Karpas-422 (cell line): ENCODE data around the gene LYRM7. TPM values are rescaled to one million over a fixed set of nuclear protein-coding genes. Genes with fewer than 3 reads are reported as not detected.

Source experiments
- DNase-seq: peaks from one replicate; pipeline ENCODE4 v3.0.0-alpha.2; 2015
- H2AFZ ChIP-seq: fragments of 200-600 bp; sonication (generic); 2 replicates; pipeline ENCODE4 v1.6.1; 2014; ENCODE audit warnings: antibody characterized with exemption, low read length, mixed read lengths
- H3K27ac ChIP-seq: fragments of 200-600 bp; sonication (generic); 2 replicates; pipeline ENCODE4 v1.5.1; 2014; ENCODE audit warnings: mild to moderate bottlenecking, low read length, moderate library complexity
- H3K27me3 ChIP-seq: fragments of 200-600 bp; sonication (generic); 2 replicates; pipeline ENCODE4 v1.6.1; 2014; ENCODE audit warnings: low read length, mixed read lengths
- H3K36me3 ChIP-seq: fragments of 200-600 bp; sonication (generic); 2 replicates; pipeline ENCODE4 v1.6.1; 2014; ENCODE audit warnings: low read length, mixed read lengths; ENCODE audit not compliant: insufficient read depth
- H3K4me1 ChIP-seq: fragments of 200-600 bp; sonication (generic); 2 replicates; pipeline ENCODE4 v1.6.1; 2014; ENCODE audit warnings: mild to moderate bottlenecking, low read length, mixed read lengths
- H3K4me2 ChIP-seq: fragments of 200-600 bp; sonication (generic); 2 replicates; pipeline ENCODE4 v1.6.1; 2014; ENCODE audit warnings: low read length, low read depth, mild to moderate bottlenecking; ENCODE audit not compliant: poor library complexity, severe bottlenecking
- H3K4me3 ChIP-seq: fragments of 200-600 bp; sonication (generic); 2 replicates; pipeline ENCODE4 v1.5.1; 2014; ENCODE audit warnings: mild to moderate bottlenecking, antibody characterized with exemption, low read length, mixed read lengths
- H3K79me2 ChIP-seq: fragments of 200-600 bp; sonication (generic); 2 replicates; pipeline ENCODE4 v1.6.1; 2014; ENCODE audit warnings: mild to moderate bottlenecking, low read length, mixed read lengths
- H3K9ac ChIP-seq: fragments of 200-600 bp; sonication (generic); 2 replicates; pipeline ENCODE4 v1.6.0; 2014; ENCODE audit warnings: low read length
- H3K9me2 ChIP-seq: fragments of 200-600 bp; sonication (generic), shearing (Covaris generic); replicated peaks from 2 replicates; pipeline ENCODE4 v1.6.0; 2014; ENCODE audit warnings: mild to moderate bottlenecking, low read length, moderate library complexity; ENCODE audit not compliant: insufficient read depth
- H3K9me3 ChIP-seq: fragments of 300-700, 200-600 bp; sonication (generic); 2 replicates; pipeline ENCODE4 v1.6.1; 2014; ENCODE audit warnings: low read length, mixed read lengths
- H4K20me1 ChIP-seq: fragments of 200-600 bp; sonication (generic); 2 replicates; pipeline ENCODE4 v1.6.1; 2014; ENCODE audit warnings: mild to moderate bottlenecking, antibody characterized with exemption, low read length, low read depth; ENCODE audit not compliant: insufficient read depth
- total RNA-seq: library from RNA; depleted of rRNA; stranded (reverse); fragments of >200 nt; shearing (Covaris generic); gene quantifications from 2 replicates; pipeline ENCODE4 v1.2.3, GENCODE V29; 2014; ENCODE audit warnings: low replicate concordance

LYRM7 gene
- total RNA-seq, 1 experiment from 2014 or later: 28.4 TPM

GRCh38 chr5:131214609-131215227 is 44.0 kb downstream of the LYRM7 start:
- Histone ChIP-seq H3K9ac (peak overlapping the region; percentile 8; the same call in 1 of the 2 replicates), H3K4me2 (peak overlapping the region; percentile 6), H3K4me1 (peaks cover 54% of the 10 kb centered on the region), H2AFZ (no peak overlapping the region), H3K79me2 (peaks cover 90% of the 10 kb centered on the region), H3K36me3 (no peaks in the 10 kb centered on the region), H3K9me2 (no peaks in the 10 kb centered on the region), H3K27me3 (no peaks in the 10 kb centered on the region), H4K20me1 (no peaks in the 10 kb centered on the region), H3K9me3 (no peaks in the 10 kb centered on the region), H3K4me3 (no peak overlapping the region), H3K27ac (peak overlapping the region; percentile 52)
- no peak for DNase-seq

- DNase-seq: no peak
- no peak overlapping the region for H3K27ac ChIP-seq
- H3K9me2 ChIP-seq: no peaks in the 10 kb centered on the region
- no peak overlapping the region for H3K9ac ChIP-seq
- peaks cover 50% of the 10 kb centered on the region for H3K4me1 ChIP-seq
- no peaks in the 10 kb centered on the region for H3K36me3 ChIP-seq
- no peaks in the 10 kb centered on the region for H4K20me1 ChIP-seq
- H3K4me3 ChIP-seq: no peak overlapping the region
- peaks cover 92% of the 10 kb centered on the region for H3K79me2 ChIP-seq
- H2AFZ ChIP-seq: no peak overlapping the region
- no peak overlapping the region for H3K4me2 ChIP-seq
- H3K27me3 ChIP-seq: no peaks in the 10 kb centered on the region
- H3K9me3 ChIP-seq: no peaks in the 10 kb centered on the region
Observed at GRCh38 chr5:131217791-131218190, 47.0 kb downstream of the LYRM7 start.

DNA sequence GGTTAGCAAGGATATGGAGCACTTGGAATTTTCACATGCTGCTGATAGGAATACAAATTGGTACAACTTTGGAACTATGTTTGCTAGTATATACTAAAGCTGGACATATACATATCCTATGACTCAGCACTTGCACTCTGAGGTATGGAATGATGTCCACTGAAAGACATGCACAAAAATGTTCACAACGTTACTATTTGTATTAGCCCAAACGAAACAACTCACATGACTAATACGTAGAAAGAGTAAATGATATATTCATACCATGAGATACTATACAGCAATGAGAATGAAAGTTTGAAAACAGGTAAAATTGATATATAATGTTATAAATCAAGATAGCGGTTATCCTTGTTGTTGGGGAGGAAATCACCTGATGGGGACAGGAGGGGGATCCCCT is 47.6 kb downstream of the LYRM7 start:
- H4K20me1 ChIP-seq: no peaks in the 10 kb centered on the region
- H2AFZ ChIP-seq: no peak overlapping the region
- H3K9ac ChIP-seq: no peak overlapping the region
- no peak overlapping the region for H3K4me2 ChIP-seq
- H3K4me3 ChIP-seq: no peak overlapping the region
- H3K4me1 ChIP-seq: peaks cover 56% of the 10 kb centered on the region
- H3K9me3 ChIP-seq: no peaks in the 10 kb centered on the region
- DNase-seq: no peak
- H3K27ac ChIP-seq: no peak overlapping the region
- peaks cover 93% of the 10 kb centered on the region for H3K79me2 ChIP-seq
- peaks cover 4% of the 10 kb centered on the region; the same call in 1 of the 2 replicates for H3K36me3 ChIP-seq
- H3K9me2 ChIP-seq: no peaks in the 10 kb centered on the region
- no peaks in the 10 kb centered on the region for H3K27me3 ChIP-seq

- Histone ChIP-seq H3K4me3 (no peak overlapping the region), H3K36me3 (peaks cover 8% of the 10 kb centered on the region; the same call in 1 of the 2 replicates), H3K9me2 (no peaks in the 10 kb centered on the region), H3K4me2 (no peak overlapping the region), H3K79me2 (peaks cover 82% of the 10 kb centered on the region), H3K9me3 (no peaks in the 10 kb centered on the region), H3K4me1 (peaks cover 55% of the 10 kb centered on the region), H2AFZ (no peak overlapping the region), H4K20me1 (no peaks in the 10 kb centered on the region), H3K27me3 (no peaks in the 10 kb centered on the region), H3K27ac (no peak overlapping the region), H3K9ac (no peak overlapping the region)
- DNase-seq: no peak
Observed at GRCh38 chr5:131220566-131220965, 49.8 kb downstream of the LYRM7 start.

DNA sequence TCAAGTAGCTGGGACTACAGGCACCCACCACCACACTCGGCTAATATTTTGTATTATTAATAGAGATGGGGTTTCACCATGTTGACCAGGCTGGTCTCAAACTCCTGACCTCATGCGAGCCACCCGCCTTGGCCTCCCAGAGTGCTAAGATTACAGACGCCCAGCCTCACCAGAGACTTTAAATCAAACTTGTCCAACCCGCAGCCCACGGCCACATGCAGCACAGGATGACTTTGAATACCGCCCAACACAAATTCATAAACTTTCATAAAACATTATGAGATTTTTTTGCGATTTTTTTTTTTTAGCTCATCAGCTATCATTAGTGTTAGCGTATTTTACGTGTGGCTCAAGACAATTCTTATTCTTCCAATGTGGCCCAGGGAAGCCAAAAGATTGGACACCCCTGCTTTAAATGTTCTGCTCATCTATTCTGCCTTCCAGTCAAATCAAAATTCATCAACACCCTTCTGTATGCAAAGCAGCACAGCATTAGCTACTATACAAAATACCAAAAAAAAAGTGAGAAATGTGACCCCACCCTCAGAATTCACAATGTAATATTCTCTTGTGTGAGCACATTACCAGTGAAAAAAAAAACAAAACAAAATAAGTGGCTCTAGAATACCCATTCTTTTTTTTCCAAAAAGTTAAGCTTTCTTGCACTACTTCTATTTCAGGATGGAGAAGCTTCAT is 50.4 kb downstream of the LYRM7 start:
- no peaks in the 10 kb centered on the region for H3K9me2 ChIP-seq

GRCh38 chr5:131221888-131222287 is 51.1 kb downstream of the LYRM7 start:
- no peak for DNase-seq
- peaks cover 8% of the 10 kb centered on the region; the same call in 1 of the 2 replicates for H3K36me3 ChIP-seq
- no peak overlapping the region for H2AFZ ChIP-seq
- H3K27me3 ChIP-seq: no peaks in the 10 kb centered on the region
- H3K79me2 ChIP-seq: peaks cover 82% of the 10 kb centered on the region
- no peak overlapping the region for H3K4me3 ChIP-seq
- H4K20me1 ChIP-seq: no peaks in the 10 kb centered on the region
- H3K27ac ChIP-seq: peak overlapping the region; percentile 46
- no peaks in the 10 kb centered on the region for H3K9me2 ChIP-seq
- H3K4me1 ChIP-seq: peaks cover 60% of the 10 kb centered on the region
- peak overlapping the region; percentile 12 for H3K4me2 ChIP-seq
- no peaks in the 10 kb centered on the region for H3K9me3 ChIP-seq
- no peak overlapping the region for H3K9ac ChIP-seq

More for the DNA sequence above, 50.4 kb downstream of the LYRM7 start:
- DNase-seq: no peak
- peak overlapping the region; percentile 12 for H3K4me2 ChIP-seq
- no peaks in the 10 kb centered on the region for H3K9me3 ChIP-seq
- H3K79me2 ChIP-seq: peaks cover 82% of the 10 kb centered on the region
- H3K4me3 ChIP-seq: no peak overlapping the region
- H3K4me1 ChIP-seq: peaks cover 61% of the 10 kb centered on the region
- no peaks in the 10 kb centered on the region for H3K27me3 ChIP-seq
- peak overlapping the region; percentile 46 for H3K27ac ChIP-seq
- H3K9ac ChIP-seq: no peak overlapping the region
- H3K36me3 ChIP-seq: peaks cover 8% of the 10 kb centered on the region; the same call in 1 of the 2 replicates
- H4K20me1 ChIP-seq: no peaks in the 10 kb centered on the region
- no peak overlapping the region for H2AFZ ChIP-seq

GRCh38 chr5:131222731-131223130 is 52.0 kb downstream of the LYRM7 start:
- Histone ChIP-seq H3K9me2 (no peaks in the 10 kb centered on the region), H3K4me1 (peaks cover 60% of the 10 kb centered on the region), H3K9ac (no peak overlapping the region), H3K27ac (no peak overlapping the region), H3K79me2 (peaks cover 77% of the 10 kb centered on the region), H3K36me3 (peaks cover 8% of the 10 kb centered on the region; the same call in 1 of the 2 replicates), H2AFZ (no peak overlapping the region), H3K4me2 (peak overlapping the region; percentile 12), H3K27me3 (no peaks in the 10 kb centered on the region), H4K20me1 (no peaks in the 10 kb centered on the region), H3K9me3 (no peaks in the 10 kb centered on the region), H3K4me3 (no peak overlapping the region)
- no peak for DNase-seq

DNA sequence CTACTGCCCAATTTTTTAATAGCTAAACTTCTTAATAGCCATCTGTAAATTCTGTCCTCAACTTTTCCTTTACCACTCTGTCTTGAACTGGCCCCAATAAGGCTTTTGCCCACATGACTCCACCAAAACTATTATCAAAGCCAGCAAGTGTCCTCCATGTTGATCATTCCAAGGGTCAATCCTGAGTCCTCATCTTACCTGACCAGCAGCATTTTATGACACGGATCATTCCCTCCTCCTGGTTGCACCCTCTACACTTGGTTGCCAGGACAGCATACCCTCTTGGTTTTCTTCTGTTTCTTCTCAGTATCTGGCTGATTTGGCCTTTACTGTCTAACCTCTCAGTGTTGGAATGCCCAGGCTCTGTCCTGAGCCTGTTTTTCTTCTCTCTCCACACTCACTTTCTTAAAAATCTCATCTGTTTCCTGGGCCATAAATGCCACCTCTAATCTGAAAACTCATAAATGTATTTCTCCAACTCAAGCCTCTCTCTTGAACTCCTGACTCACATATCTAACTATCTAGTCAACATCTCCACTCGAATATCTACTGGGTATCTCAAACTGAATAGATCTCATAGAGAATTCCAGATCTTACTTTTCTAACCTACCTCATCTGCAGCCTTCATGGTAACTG is 53.1 kb downstream of the LYRM7 start:
- Histone ChIP-seq H3K79me2 (peaks cover 73% of the 10 kb centered on the region), H3K4me1 (peaks cover 65% of the 10 kb centered on the region), H3K9me3 (no peaks in the 10 kb centered on the region), H3K9me2 (no peaks in the 10 kb centered on the region), H4K20me1 (no peaks in the 10 kb centered on the region), H3K27me3 (no peaks in the 10 kb centered on the region), H3K27ac (peak overlapping the region; percentile 71), H3K36me3 (peaks cover 8% of the 10 kb centered on the region; the same call in 1 of the 2 replicates), H3K4me3 (no peak overlapping the region), H3K4me2 (peak overlapping the region; percentile 48), H2AFZ (no peak overlapping the region), H3K9ac (peak overlapping the region; percentile 15; the same call in 1 of the 2 replicates)
- DNase-seq: no peak
